GM23248 (cell line): ENCODE measurements around the gene METTL25.

Experiments used
- EZH2 ChIP-seq: fragments of 200-600 bp; sonication (generic); IDR thresholded peaks from 2 replicates; pipeline ENCODE4 v1.6.1; 2018; ENCODE audit warnings: antibody characterized with exemption, mild to moderate bottlenecking; ENCODE audit not compliant: insufficient read depth, poor library complexity, severe bottlenecking
- EZH2phosphoT487 ChIP-seq: fragments of 200-600 bp; sonication (generic); IDR thresholded peaks from 2 replicates; pipeline ENCODE4 v1.6.1; 2018; ENCODE audit warnings: antibody characterized with exemption, moderate library complexity, mild to moderate bottlenecking, low read depth; ENCODE audit not compliant: insufficient read depth

- TF ChIP-seq EZH2phosphoT487 = no peak
- TF ChIP-seq EZH2 = no peak
These were observed 40.5 kb downstream of the METTL25 start for GRCh38 chr12:82398879-82399278.
